Renal cortical epithelial cell (primary cell): ENCODE data around the gene GPC3. TPM values are rescaled to one million over a fixed set of nuclear protein-coding genes. Genes with fewer than 3 reads are reported as not detected.

Experiments used
- DNase-seq: peaks from one replicate; pipeline ENCODE4 v3.0.0-alpha.2; 2011; ENCODE audit warnings: low read depth
- total RNA-seq: library from RNA; depleted of rRNA; stranded (reverse); fragments of >200 nt; gene quantifications from 2 replicates; pipeline ENCODE4 v1.2.3, GENCODE V29; 2014

GPC3 gene
- total RNA-seq, 1 donor from 2014 or later, result 1.8 TPM

DNA sequence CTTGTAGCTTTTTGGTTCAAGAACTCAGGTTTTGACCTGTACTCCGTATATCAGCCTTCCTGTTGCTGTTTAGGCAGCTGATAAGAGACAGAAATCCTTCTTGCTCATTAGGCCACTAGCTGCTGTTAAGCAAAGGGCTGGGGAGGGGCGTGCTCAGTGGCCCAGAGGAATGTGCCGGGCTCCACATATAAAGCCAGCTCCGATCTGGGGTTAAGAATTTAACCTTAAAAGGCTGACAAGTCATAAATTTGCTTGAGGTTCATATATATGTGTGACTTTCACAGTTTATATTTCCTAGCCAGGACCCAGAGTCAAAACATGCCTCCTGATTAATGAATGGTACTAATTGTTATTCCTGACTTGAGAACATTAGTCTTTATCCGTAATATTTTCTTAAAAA lies 15.3 kb downstream of the GPC3 start:
- peak; percentile 19 for DNase-seq

DNA sequence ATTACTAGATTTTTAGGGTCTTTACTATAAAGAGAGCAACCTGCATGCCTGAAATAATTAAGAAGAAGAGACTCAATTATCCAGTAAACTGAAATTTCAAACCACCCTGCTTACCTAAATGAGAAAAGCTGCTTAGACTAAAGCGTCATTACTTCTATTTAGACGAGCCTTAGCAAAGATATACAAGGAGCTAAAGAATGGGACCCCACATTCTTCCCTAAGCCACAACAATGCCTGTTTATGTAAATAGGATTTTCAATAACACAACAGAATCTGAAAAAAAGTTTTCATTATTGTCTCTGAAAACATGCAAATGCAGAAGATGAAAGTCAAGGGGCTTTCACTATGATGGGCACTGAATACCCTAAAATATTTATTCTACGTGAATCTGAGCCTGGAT lies 16.2 kb downstream of the GPC3 start:
- no peak for DNase-seq

DNA sequence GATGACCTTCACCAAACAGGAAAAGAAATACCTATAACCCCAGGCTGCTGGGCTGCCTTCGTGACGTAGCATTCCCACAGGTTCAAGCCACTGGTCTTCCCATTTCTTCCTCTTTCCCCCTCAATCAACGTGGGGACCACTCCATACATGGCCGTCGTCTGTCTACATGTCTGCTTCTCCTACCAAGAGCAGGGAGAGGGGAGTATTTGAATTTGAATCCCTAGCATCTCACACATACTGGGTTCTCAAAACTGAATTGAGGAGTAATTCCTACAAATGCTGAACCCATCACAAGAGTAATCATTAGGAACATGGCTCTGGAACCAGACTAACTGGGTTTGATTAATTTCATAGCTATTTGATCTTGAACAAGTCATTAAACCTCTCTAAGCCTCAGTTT lies 17.3 kb downstream of the GPC3 start:
- no peak for DNase-seq

DNA sequence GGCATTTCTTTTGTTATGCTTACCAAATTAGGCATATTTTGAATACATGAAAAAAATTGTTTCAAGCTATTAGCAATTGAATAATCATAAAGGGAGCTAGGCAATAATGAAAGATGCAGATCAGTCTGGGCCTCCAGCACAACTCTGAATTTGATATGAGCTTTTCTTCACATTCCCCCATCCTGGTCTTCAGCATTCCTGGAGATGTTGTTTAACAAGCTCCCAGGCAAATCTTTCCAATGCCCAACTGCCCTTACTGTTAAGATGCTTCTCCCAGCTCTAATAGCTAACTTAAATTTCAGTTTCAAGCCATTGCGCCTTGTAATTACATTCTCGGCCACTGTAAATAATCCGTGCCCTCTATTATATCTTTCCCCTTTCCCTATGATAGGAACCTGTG lies 19.2 kb downstream of the GPC3 start:
- no peak for DNase-seq

DNA sequence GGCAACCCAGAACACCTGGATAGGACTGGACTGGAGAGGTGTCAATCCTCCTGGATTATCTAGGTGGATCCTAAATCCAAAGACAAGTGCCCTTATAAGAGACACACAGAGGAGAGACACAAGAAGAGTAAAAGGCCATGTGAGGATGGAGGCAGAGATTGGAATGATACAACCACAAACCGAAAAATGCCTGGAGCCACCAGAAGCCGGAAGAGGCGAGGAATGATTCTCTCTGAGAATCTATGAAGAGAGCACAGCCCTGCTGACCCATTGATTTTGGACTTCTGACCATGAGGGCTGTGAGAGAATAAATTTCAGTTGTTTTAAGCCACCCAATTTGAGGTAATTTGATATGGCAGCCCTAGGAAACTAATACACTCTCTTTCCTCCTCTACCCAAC lies 20.1 kb downstream of the GPC3 start:
- DNase-seq, result no peak

DNA sequence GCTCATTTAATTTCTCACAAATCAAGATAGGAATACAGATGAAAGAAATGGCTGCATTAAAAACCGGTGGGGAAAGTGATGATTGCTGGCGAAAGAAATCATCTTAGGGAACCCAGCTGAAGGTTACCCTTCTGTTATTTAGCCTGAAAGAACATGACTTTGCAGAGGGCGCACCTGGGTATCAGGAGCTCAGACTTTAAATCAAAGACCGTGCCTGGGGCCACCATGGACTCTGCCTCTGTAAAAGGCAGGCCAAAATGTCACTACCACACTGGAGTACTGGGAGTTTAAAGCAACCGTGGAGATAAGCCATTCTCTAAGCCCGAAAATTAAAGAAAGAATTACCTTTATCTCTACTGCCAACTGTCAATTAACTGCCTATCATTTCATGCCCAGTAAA lies 24.3 kb downstream of the GPC3 start:
- DNase-seq, result no peak

DNA sequence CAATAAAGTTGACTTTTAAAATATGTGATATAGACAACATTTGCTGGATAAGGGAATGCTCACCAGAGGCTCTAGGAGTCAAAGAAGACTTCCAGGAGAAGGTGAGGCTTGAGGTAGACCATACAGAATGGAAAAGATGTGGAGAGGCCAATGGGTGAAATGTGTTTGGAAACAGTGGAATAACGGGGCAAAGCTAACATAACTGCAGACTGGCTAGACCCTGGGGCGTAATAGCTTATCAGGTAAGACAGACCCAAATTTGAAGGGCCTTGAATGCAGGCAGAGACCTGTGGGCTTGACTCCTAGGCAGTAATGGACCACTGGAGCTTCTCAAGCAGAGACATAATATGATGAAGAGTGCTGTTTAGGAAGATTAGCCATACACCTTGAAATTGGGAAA lies 25.4 kb downstream of the GPC3 start:
- no peak for DNase-seq

DNA sequence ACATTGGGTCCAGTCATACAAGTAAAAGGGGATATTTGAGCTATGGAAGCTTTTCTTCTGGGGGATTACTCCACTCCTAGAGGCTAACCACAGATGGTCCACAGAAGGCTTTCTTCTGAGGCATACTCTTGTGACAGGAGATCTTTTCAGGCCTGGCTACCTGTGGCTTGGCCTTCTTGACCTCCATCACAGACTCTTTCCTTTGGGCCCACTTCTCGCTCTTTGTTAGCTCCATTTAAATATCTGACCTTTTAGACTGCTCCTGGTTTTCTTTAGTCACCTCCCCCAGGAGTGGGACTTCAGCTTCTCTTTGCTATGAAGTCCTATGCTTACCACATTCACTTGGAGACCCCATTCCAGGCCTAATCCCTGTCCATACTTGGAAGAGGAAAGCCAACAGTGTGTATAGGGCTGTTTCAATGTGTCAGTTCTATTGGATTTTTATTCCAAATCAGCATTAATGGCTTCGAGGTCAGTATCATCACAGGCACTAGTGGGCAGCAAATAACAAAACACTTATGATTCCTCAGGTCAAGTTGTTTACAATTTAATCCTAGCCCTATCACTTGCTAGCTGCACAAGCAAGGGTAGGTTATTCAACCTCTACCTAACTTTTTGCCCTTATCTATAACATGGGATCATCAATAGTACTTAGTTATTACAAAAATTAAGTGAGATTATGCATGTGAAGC lies 26.3 kb downstream of the GPC3 start:
- DNase-seq, result no peak

DNA sequence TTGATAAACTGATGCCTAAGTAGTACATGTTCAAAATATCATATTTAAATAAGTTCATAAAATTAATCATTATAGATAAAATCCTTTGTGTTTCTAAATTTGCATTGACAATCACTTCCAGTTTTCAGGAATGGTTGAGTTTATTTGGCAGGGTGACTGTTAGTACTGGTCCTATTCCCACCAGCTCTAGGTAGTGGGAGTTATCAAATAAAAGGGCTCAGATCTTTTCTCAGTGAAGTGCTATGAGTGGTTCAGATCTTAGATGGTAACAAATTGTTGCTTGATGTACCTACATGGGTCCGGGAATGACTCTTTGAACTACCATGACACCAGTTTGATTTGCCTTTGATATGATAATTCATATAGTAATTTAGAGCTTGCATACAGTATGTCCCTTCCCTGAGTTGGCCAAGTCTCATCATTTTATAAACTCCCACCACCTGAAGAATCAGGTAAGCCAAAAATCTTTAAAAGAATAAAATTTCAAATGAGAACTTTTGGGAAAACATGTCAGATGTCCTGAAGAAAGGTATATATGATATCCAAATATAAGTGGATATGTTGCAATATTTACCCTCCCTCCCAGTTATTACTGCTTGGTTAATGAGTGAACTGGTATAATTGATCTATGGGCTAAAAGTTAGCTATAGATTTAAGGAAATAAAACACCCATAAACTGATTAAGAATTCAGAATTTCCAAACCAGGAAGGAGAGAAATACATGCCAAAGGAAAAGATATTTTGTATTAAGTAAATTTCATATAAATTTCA lies 28.6 kb downstream of the GPC3 start:
- DNase-seq, result no peak

DNA sequence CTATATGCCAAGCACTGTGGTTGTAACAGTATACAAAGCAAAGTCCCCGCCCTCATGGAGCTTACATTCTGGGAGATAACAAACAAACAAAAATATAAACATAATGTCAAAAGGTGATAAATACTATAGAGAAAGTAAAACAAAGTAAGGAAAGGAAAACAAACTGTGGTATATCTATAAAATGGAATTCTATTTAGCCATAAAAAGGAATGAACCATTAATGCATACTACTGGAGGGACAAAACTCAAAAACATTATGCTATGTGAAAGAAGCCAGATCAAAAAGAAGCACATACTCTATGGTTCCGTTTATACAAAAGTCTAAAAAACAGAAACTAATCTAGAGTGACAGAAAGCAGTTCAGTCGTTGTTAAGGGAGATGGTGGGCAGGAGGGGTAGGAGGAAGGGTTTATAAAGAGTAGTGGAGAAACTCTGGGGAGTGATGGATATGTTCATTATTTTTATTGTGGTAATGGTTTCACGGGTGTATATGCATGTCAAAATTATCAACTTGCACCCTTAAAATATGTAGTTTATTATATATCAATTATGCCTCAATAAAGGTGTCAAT lies 31.5 kb downstream of the GPC3 start:
- DNase-seq, result no peak

DNA sequence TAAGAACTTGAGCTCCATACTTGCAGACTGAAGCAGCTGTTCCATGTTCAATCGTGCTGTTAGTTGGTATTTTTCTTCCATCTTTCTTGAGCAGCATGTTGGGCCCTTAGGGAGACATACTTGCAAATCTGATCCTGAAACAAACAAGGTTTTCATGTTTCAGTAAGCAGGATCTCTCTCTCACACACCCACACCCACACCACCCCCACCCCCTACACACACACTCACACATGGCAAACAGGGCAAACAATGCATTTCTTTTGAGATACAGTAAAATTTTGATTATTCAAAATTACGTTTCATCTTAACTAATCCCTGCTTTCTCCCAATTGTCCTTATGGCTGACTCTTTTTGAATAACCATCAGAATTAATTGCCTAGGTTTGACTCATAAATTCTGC lies 32.3 kb downstream of the GPC3 start:
- DNase-seq, result no peak

DNA sequence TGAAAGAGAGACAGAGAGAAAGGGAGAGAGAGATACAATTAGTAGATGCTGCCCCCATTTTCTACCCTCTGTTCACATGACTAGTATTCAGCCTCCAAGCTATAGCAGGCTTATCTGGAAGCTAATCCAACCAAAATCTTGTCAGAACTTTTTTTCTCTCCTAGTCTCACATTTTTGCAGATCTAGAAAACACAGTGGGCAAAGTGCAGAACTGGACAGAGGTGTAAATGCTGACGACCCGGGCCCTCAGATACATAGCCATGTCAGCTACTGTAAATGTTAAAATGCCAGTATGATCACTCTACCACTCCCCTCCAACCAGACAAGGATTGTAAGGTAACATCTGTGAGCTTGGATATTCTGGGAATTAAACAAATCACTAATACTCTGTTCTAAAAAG lies 34.3 kb downstream of the GPC3 start:
- no peak for DNase-seq

DNA sequence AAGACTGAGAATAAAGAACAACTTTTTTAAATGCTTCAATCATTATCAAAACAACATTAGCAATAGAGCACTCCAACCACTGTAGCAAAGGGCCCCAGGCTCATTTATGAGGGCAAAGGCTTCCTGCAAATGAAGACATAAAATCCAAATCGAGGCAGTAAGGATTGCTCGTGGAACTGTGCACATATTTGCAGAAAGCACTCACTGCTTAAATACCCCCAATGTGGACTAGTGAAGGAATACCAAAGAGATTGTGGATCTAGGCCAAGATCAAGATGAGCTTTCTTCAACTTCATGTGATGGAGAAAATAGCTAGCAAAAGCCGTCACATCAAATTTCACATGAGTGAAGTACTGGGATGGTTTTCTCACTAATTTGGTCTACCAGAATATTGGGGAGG lies 35.2 kb downstream of the GPC3 start:
- DNase-seq, result peak; percentile 36

DNA sequence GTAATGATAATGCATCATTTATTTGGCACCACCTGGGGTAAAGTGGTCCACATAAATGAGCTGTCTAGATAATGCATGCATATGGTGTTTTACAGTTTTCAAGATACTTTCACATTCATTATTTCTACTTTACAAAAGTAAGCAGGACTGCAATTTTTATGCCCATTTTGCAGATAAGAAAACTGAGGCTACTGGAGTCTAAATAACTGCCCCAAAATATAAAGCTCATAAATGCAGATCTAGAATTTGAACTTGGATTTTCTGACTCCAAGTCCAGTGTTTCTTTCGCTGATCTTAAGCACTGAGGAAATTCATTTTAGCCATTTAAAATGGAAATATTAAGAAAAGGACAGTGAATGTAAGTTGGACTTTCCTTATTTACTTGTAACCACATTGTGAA lies 36.5 kb downstream of the GPC3 start:
- no peak for DNase-seq

DNA sequence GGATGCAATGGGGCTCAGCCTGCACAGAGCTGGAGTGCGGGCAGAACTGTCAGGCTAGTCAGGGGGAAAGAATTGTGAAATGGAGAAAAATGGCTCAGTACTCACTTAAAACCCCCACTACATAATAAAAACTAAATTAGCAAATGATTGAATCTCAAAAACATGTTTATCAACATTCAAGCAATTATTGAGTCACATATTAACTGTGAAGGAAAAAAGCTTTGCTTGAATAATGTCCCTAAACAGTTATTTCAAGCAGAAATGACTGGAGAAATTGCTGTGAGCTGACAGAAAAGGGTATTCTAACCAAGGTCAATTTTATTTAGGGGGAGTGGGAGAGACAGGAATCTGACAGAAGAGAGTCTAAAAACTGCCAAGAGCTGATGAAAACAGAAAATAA lies 37.4 kb downstream of the GPC3 start:
- DNase-seq, result peak; percentile 51

DNA sequence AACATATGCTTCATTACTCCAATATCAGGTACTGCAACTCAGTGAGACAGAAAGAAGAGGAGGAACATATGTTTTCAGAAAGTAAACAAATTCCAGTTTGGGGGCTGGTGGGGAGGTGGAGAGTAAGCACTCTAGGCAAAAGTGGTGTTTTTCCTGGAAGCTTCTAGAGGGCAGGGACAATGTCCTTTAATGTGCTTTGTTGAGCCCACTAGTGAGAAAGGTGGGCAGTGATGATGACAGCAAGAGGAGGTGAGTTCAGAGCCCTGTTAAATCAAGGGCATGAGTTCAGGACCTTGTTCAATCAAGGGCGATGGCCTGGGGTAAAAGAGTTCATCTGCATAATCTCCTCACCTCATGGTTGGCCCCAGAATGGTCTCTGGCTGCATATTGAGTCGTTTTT lies 38.4 kb downstream of the GPC3 start:
- DNase-seq, result no peak

DNA sequence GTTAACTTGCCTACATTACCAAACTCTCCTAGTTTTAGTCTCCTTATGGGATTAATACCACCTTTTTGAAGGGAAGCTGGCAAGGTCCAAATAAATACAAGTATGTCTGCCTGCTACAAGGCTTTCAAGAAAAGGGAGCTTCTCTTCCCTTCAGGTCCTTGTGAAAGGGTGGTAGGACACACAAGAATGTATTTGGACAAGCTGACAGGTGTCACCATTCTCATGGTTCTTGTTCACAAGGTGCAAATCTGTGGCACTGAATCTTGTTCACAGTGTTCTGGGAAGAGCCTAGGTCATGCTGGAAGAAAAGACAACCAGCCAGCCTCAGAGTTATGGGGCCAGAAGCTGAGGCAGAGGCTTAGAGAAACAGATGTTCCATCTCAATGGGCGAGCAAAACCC lies 41.9 kb downstream of the GPC3 start:
- no peak for DNase-seq

DNA sequence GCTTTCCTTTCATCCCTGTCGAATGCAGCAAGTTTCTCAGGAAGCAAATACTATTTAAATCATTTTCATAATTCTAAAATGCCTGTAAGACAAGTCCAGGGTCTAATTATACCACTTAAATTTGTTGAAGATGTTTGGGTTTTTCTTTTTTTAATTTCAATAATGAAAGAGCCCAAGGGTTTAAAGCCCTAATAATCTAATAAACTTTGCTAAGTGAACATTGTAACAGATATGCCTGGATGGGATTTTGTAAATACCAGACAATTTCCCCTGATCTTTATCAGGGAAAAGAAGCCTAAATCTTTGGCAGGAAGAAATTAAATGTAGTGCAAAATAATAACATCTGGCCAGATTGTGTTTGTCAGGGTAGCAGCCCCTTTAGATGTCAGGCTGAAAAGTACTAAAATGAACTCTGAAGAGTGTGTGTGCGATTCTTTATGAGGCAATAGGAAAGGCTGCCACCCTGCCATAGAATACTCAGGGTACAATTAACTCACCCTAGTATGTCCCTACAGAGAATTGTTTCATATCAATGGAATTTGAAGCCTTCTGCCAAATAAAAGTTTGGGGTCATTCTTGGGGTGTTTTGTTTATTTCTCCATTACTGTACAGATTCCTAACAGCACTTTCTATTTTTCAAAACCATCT lies 45.6 kb downstream of the GPC3 start:
- no peak for DNase-seq

DNA sequence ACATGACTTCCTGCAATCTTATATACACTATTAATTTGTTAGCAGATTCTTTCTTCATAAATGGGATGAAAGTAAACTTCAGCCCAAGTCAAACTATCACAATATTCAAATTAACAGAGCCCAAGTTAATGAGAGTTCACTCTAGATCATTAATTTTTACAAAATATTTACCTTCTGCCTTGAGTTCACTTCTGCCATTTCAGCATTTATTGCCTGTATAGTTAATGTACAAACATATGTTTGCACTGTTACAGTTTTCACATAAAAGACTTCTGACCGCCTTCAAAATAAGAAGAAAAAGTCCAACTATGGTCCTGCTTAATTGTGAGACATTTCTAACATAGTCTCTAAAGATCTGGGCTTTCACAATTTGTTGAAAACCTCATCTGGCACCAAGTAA lies 46.9 kb downstream of the GPC3 start:
- no peak for DNase-seq

DNA sequence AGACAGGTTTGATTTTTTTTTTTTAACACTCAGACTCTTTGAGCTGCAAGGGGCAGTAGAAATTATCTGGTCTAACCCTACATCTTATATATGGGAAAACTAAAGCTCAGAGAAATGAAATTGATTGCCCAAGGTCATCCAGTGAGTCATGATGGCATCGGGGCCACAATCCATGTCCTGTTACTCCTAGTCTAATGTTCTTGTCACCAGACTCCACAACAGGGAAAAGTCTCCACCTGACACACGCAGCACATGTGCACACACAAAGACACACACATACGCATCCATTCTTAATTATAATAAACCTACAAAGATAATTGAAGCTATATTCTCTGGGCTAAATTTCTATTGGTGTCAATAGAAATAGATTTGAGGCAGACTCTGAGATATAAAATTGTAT lies 48.4 kb downstream of the GPC3 start:
- no peak for DNase-seq

DNA sequence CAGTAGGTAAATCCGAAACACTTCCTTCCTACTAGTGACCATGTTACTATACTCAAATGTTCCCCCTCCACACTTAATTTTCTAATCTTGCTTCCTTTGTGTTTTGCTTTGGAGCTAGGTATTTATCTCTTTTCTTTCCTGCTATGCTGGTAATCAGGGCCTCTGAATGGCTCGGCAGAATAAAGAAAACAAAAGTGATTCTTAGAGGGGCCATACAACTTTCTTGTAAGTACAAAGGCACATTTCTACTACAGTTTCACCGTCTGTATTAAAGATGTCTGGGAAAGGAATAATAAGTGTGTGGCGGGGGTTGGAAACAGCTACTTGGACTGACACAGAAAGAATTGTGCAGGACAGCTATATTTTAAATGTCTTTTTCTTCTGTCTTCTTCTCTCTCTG lies 50.3 kb downstream of the GPC3 start:
- no peak for DNase-seq

DNA sequence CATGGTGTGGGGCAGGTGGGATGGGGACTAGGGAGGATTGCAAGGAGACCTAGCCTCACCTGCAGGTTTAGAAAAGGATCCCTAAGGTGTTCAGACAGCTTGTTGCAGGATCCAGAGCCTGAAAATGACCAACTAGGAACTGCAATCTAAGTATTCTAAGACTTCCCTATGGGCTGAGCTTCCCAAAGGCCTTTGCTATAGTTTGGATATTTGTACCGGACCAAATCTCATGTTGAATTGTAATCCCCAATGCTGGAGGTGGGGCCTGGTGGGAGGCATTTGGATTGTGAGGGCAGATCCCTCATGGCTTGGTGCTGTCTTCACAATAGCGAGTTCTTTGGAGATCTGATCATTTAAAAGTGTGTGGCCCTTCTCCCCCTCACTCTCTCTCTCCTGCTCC lies 52.1 kb downstream of the GPC3 start:
- no peak for DNase-seq
